ENCODE measurements around the gene VAC14. TPM values are rescaled to one million over a fixed set of nuclear protein-coding genes. Genes with fewer than 3 reads are reported as not detected.

VAC14 gene
- total RNA-seq, 2 donors from 2014 or later = 22.1 to 26.5 TPM

DNA sequence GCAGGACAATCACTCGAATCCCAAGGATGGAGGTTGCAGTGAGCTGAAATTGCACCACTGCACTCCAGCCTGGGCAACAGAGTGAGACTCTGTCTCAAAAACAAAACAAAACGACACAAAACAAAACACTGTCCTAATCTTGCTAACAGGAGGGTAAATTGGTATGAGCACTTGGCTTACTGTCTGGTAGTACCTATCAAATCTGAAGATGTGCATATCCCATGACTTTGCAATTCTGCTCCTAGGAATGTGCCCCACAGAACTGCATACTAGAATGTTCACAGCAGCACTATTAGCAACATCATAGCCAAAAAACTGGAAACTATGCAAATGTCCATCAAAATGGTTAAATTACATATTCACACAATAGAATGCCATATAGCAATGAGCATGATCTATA, 130.8 kb downstream of the VAC14 start:
- TF ChIP-seq, protein P1, sequence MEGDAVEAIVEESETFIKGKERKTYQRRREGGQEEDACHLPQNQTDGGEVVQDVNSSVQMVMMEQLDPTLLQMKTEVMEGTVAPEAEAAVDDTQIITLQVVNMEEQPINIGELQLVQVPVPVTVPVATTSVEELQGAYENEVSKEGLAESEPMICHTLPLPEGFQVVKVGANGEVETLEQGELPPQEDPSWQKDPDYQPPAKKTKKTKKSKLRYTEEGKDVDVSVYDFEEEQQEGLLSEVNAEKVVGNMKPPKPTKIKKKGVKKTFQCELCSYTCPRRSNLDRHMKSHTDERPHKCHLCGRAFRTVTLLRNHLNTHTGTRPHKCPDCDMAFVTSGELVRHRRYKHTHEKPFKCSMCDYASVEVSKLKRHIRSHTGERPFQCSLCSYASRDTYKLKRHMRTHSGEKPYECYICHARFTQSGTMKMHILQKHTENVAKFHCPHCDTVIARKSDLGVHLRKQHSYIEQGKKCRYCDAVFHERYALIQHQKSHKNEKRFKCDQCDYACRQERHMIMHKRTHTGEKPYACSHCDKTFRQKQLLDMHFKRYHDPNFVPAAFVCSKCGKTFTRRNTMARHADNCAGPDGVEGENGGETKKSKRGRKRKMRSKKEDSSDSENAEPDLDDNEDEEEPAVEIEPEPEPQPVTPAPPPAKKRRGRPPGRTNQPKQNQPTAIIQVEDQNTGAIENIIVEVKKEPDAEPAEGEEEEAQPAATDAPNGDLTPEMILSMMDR (IDR thresholded peaks at IDR 0.05) = no peak
- Histone ChIP-seq H3K27ac (no peak overlapping the region), H3K9me3 (peaks cover 0 to 5% of the 10 kb centered on the region in 2 donors), H3K36me3 (peaks cover 80% of the 10 kb centered on the region), H3K27me3 (no peaks in the 10 kb centered on the region), H3K4me1 (no peaks in the 10 kb centered on the region), H3K4me3 (no peak overlapping the region)
- no peak for DNase-seq (ENCODE audit: low spot score)

DNA sequence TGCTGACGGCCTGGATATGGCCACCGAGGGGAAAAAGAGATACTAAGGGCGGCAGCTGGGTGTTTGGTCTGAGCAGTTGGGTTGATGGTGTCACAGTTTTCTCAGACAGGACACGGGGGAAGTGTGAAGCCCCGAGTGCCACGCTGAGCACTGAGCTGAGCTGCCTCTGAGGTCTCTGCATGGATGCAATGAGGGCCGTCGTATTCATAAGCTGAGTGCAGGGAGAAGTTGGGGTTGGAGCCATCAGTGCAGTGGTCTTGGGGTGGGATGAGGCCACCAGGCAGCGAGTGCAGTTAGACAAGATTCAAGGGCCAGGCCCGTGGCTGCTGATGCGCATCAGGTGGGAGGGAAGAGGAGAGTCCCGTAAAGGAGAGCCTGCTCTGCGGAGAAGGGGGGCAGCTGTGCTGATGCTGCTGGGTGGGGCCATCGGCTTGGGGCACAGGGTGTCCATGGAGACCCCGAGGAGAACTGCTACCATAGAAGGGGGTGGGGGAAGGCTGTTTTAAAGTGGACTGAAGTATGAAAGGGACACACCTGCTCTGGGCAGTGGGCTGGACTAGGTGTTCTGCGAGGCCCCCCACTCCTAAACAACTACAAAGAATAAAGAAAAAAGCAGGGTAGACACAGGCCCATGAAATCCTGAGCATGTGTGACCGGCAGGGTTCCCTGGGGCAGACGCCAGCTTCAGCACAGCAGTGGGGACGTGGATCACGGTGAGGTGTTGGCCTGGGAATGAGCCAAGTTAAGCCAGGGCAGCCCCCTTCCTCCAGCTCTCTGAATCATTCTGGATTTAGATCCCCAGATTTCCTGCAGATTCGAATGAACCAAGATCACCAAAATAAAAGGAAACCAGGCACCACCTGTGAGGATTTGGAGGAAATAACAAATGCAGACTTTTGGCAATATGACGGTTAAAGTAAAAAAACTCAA, 134.9 kb downstream of the VAC14 start:
- Histone ChIP-seq H3K36me3 (peaks cover 75% of the 10 kb centered on the region), H3K27ac (no peak overlapping the region), H3K27me3 (no peaks in the 10 kb centered on the region), H3K4me1 (peaks cover 0 to 9% of the 10 kb centered on the region in 2 donors), H3K4me3 (no peak overlapping the region), H3K9me3 (peaks cover 0 to 5% of the 10 kb centered on the region in 2 donors)
- TF ChIP-seq, protein P1 (IDR thresholded peaks at IDR 0.05) = no peak
- DNase-seq (ENCODE audit: low spot score) = no peak

DNA sequence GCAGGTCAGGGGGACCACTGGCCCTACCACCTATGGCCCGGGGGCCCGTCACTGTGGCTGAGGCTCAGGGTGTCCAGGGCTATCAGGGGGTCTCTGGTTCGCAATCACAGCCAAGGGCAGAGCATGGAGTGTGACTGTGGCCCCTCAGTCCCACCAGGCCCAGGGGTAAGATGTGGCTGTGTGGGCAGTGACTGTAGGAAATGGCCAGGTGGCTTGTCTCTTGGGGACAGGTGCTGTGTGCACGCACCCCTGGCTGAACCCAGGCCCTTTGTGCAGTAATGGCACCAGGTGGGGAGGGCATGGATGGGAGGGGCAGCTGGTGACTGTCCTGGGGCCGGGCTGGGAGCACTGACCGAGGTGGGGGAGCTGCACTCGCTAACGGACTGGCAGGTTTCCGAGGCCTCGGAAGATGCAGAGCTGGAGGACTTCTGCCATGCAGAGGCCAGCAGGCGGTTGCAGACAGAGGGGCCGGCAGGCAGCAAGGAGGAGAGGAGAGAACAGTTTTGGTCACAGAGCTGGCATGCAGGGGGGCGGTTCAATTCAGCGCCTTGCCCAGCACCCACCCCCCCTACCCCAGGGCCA, 135.8 kb downstream of the VAC14 start:
- Histone ChIP-seq H3K9me3 (peaks cover 0 to 5% of the 10 kb centered on the region in 2 donors), H3K27me3 (no peaks in the 10 kb centered on the region), H3K4me3 (no peak overlapping the region), H3K36me3 (peaks cover 66% of the 10 kb centered on the region), H3K27ac (no peak overlapping the region), H3K4me1 (peaks cover 0 to 9% of the 10 kb centered on the region in 2 donors)
- no peak for DNase-seq (ENCODE audit: low spot score)
- TF ChIP-seq, protein P1 (IDR thresholded peaks at IDR 0.05) = no peak

DNA sequence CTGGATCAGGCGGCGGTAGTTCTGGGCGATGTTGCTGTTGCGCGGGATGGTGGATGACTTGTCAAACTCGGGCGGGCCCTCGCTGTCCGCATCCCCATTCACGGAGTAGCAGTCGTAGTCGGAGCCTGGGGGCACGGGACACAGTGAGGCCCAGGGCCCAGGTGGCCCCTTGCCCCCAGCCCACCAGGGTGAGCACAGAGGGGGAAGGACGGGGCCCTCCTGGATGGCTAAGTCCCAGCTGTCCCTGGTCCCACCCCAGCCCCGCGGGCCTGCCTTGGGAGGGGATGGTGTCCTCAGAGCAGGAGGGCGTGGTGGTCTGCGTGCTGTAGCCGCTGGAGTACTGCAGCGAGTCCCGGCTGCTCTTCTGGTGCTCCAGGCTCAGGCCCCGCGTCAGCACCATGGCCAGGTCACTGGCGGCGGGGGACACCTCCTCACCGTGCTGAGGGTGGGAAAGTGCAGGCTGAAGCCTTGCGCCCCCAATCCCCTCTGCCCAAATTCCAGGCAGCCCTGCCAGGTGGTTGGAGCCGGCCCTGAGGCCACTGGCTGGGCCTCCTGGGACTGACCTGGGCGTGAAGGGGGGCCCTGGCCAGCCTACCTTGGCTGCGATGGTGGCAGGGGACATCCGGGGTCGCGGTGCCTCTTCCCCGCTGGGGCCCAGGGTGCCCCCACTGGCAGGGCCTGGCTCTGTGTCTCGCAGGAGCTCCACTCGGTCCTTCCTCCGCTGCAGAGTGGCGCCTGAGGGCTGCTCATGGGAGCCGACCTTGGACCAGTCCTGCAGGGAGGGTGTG, 136.4 kb downstream of the VAC14 start:
- no peak for DNase-seq (ENCODE audit: low spot score)
- peaks cover 59% of the 10 kb centered on the region for H3K36me3 ChIP-seq
- no peak overlapping the region for H3K27ac ChIP-seq

More for the DNA sequence above, 136.4 kb downstream of the VAC14 start:
- no peak overlapping the region for H3K4me3 ChIP-seq
- H3K27me3 ChIP-seq = no peaks in the 10 kb centered on the region
- TF ChIP-seq, protein P1 (IDR thresholded peaks at IDR 0.05) = no peak
- peaks cover 0 to 9% of the 10 kb centered on the region in 2 donors for H3K4me1 ChIP-seq
- peaks cover 0 to 5% of the 10 kb centered on the region in 2 donors for H3K9me3 ChIP-seq

Data from right atrium auricular region (tissue), 2 donors.